Panc1 (cell line): ENCODE data around the gene SEC14L5. TPM values are rescaled to one million over a fixed set of nuclear protein-coding genes. Genes with fewer than 3 reads are reported as not detected.
A peak's percentile ranks its signal among the peaks of the same experiment; 100 is the strongest.

ENCODE experiments used
- ATAC-seq: fragments of 200-7000 bp; cut with Tn5 transposase; 2 replicates; pipeline ENCODE4 v1.9.1; 2020; ENCODE audit warnings: mild to moderate bottlenecking, moderate library complexity
- BruUV-seq: library from RNA; stranded (reverse); fragments of 400-500 nt; replicated peaks from 2 replicates; lab custom pipeline; 2021; lab: Mats Ljungman, UMichigan
- CTCF ChIA-PET: fragments of 300-600 bp; sonication (Branson Sonifier 250); formaldehyde crosslinking; loops from one replicate; lab custom pipeline; 2022; ENCODE audit warnings: antibody characterized with exemption; lab: Charles Lee
- POLR2A ChIA-PET: fragments of 300-600 bp; sonication (Branson Sonifier 250); formaldehyde crosslinking; loops from one replicate; lab custom pipeline; 2022; ENCODE audit warnings: antibody characterized with exemption; lab: Charles Lee
- DNase-seq: peaks from one replicate; pipeline ENCODE4 v3.0.0-alpha.2; 2010; ENCODE audit warnings: low read depth, low spot score
- H3K27ac ChIP-seq: 2 replicates; pipeline ENCODE4 v1.5.1; 2011; ENCODE audit warnings: mild to moderate bottlenecking, low read length, inconsistent platforms
- H3K27me3 ChIP-seq: fragments of 200-500 bp; sonication (Bioruptor generic); 2 replicates; pipeline ENCODE4 v1.6.0; 2014; ENCODE audit warnings: low read length, inconsistent platforms; ENCODE audit not compliant: control insufficient read depth, insufficient read depth
- H3K36me3 ChIP-seq: fragments of 200-500 bp; sonication (Bioruptor generic); 2 replicates; pipeline ENCODE4 v1.5.1; 2014; ENCODE audit warnings: inconsistent platforms, mild to moderate bottlenecking, low read length, moderate library complexity; ENCODE audit not compliant: control insufficient read depth, insufficient read depth
- H3K4me1 ChIP-seq: 2 replicates; pipeline ENCODE4 v1.5.1; 2011; ENCODE audit warnings: inconsistent platforms, mild to moderate bottlenecking, low read length, moderate library complexity; ENCODE audit not compliant: control insufficient read depth, insufficient read depth
- H3K4me3 ChIP-seq, 2 experiments: 2 replicates each; pipeline ENCODE4 v1.5.1; 2011 to 2012; ENCODE audit warnings: low read depth in 2 of 2, low read length in 2 of 2, mild to moderate bottlenecking in 2 of 2, inconsistent platforms in 1 of 2, moderate library complexity in 1 of 2
- H3K9me3 ChIP-seq: fragments of 200-500 bp; sonication (Bioruptor generic); 2 replicates; pipeline ENCODE4 v1.5.1; 2014; ENCODE audit warnings: low read depth, mild to moderate bottlenecking, inconsistent platforms, low read length, moderate library complexity; ENCODE audit not compliant: control insufficient read depth, insufficient read depth
- POLR2AphosphoS5 ChIP-seq: IDR thresholded peaks from 2 replicates; pipeline ENCODE4 v1.6.1; 2012; ENCODE audit warnings: mild to moderate bottlenecking, low read depth, low read length, moderate library complexity
- SIN3A ChIP-seq: IDR thresholded peaks from 2 replicates; pipeline ENCODE4 v1.6.1; 2012; ENCODE audit warnings: low read depth, mild to moderate bottlenecking, low read length, moderate library complexity, borderline replicate concordance; ENCODE audit not compliant: insufficient read depth
- TCF7L2 ChIP-seq: IDR thresholded peaks from 2 replicates; pipeline ENCODE4 v1.6.1; 2011; ENCODE audit warnings: mild to moderate bottlenecking, low read depth, low read length, inconsistent platforms
- in situ Hi-C: cut with HindIII; loops from 2 replicates; pipeline ENCODE4 v1.10.0; 2016; ENCODE audit warnings: low sequenced_read_pairs, low pct_unique_long_range_greater_than_20kb
- intact Hi-C: fragments of 100-400 bp; cut with micrococcal nuclease; formaldehyde crosslinking; loops from one replicate; pipeline ENCODE4 v1.10.0; 2022; ENCODE audit not compliant: unreplicated experiment
- total RNA-seq: library from RNA; stranded (reverse); gene quantifications from one replicate; pipeline ENCODE4 v1.2.1, GENCODE V29; 2021; ENCODE audit not compliant: unreplicated experiment
- TF ChIP-seq, protein P1 (sequence below): fragments of 450-650 bp; IDR thresholded peaks from 2 replicates; pipeline ENCODE4 v1.5.1; 2017; ENCODE audit warnings: mild to moderate bottlenecking
- TF ChIP-seq, protein P2 (sequence below), 2 experiments: IDR thresholded peaks; 2 replicates each; pipeline ENCODE4 v1.6.1; 2011 to 2012; ENCODE audit warnings: low read depth in 2 of 2, control low read depth in 1 of 2, low read length in 1 of 2, mild to moderate bottlenecking in 1 of 2, moderate library complexity in 1 of 2; ENCODE audit not compliant: insufficient read depth in 1 of 2

SEC14L5 gene
- total RNA-seq, 1 experiment from 2014 or later: 0.26 TPM

DNA sequence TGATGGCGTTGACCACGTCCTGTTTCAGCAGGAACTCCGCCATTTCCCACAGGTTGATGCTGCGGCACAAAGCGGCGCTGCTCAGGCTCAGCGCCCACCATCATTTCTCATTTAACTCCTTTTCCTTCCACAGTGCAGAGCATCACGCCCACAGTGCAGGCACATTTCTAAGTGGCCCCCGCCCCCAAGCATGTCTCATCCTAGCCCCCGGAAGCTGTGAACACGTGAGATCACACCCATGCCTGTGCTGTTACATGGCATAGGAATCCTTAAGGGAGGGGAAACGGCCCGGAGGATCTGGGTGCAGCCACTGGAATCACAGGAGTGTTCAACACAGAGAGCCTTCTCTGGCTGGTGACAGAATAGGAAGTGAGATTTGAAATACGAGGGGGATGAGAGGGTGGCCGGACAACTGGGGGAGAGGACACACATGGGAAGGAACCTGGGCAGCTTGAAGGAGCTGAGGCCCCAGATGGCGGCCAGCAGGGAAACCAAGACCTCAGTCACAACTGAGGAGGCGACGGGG, 70.9 kb downstream of the SEC14L5 start:
- Histone ChIP-seq H3K9me3 (no peaks in the 10 kb centered on the region), H3K36me3 (no peaks in the 10 kb centered on the region), H3K27me3 (no peaks in the 10 kb centered on the region), H3K4me1 (peaks cover 9% of the 10 kb centered on the region), H3K27ac (no peak overlapping the region), H3K4me3 (no peak overlapping the region)
- ChIA-PET POLR2A (no interaction called here), CTCF (no interaction called here)
- TF ChIP-seq, protein P1, sequence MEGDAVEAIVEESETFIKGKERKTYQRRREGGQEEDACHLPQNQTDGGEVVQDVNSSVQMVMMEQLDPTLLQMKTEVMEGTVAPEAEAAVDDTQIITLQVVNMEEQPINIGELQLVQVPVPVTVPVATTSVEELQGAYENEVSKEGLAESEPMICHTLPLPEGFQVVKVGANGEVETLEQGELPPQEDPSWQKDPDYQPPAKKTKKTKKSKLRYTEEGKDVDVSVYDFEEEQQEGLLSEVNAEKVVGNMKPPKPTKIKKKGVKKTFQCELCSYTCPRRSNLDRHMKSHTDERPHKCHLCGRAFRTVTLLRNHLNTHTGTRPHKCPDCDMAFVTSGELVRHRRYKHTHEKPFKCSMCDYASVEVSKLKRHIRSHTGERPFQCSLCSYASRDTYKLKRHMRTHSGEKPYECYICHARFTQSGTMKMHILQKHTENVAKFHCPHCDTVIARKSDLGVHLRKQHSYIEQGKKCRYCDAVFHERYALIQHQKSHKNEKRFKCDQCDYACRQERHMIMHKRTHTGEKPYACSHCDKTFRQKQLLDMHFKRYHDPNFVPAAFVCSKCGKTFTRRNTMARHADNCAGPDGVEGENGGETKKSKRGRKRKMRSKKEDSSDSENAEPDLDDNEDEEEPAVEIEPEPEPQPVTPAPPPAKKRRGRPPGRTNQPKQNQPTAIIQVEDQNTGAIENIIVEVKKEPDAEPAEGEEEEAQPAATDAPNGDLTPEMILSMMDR: no peak
- TF ChIP-seq POLR2AphosphoS5: no peak
- no peak for TF ChIP-seq TCF7L2
- no peak for TF ChIP-seq SIN3A
- TF ChIP-seq, protein P2, sequence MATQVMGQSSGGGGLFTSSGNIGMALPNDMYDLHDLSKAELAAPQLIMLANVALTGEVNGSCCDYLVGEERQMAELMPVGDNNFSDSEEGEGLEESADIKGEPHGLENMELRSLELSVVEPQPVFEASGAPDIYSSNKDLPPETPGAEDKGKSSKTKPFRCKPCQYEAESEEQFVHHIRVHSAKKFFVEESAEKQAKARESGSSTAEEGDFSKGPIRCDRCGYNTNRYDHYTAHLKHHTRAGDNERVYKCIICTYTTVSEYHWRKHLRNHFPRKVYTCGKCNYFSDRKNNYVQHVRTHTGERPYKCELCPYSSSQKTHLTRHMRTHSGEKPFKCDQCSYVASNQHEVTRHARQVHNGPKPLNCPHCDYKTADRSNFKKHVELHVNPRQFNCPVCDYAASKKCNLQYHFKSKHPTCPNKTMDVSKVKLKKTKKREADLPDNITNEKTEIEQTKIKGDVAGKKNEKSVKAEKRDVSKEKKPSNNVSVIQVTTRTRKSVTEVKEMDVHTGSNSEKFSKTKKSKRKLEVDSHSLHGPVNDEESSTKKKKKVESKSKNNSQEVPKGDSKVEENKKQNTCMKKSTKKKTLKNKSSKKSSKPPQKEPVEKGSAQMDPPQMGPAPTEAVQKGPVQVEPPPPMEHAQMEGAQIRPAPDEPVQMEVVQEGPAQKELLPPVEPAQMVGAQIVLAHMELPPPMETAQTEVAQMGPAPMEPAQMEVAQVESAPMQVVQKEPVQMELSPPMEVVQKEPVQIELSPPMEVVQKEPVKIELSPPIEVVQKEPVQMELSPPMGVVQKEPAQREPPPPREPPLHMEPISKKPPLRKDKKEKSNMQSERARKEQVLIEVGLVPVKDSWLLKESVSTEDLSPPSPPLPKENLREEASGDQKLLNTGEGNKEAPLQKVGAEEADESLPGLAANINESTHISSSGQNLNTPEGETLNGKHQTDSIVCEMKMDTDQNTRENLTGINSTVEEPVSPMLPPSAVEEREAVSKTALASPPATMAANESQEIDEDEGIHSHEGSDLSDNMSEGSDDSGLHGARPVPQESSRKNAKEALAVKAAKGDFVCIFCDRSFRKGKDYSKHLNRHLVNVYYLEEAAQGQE (IDR thresholded peaks at IDR 0.05; ENCODE audit: insufficient read depth in 1 of 2, low read depth in 2 of 2, low read length in 1 of 2): no peak
- no TSS peak for BruUV-seq
- in situ Hi-C loops: no loop called here
- ATAC-seq (no peak), DNase-seq (no peak)
- intact Hi-C loops: no loop called here

DNA sequence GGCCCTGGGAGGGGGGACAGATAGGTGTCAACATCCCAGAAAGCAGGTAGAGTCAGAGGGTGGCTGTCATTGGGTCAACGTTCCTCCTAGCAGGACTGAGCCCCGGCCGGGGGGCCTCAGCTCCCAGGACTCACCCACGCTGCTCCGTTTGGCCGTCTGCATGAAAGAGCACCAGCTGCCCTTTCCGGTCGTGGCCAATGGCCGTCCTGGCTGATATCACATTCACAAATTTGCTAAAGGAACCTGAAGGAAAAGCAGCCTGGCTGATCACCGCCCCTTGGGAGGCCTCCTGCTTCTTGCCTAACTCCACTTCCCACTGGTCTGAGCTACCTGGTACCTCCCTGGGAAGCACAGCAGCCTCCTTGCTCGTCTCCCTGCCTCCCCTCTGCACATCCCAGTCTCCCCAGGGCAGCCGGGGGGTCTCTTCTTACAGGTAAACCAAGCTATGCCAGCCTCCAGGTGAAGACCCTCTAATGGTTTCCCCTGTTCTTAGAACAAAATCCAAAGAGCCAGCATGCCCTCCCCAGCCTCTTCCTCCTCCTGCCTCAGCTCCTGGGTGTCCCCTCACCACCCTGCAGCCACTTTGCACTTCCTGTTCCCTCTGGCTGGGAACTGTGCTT, 72.2 kb downstream of the SEC14L5 start:
- intact Hi-C loops: no loop called here
- in situ Hi-C loops: no loop called here
- no peak for DNase-seq
- Histone ChIP-seq H3K9me3 (no peaks in the 10 kb centered on the region), H3K4me3 (no peak overlapping the region), H3K27ac (no peak overlapping the region), H3K36me3 (no peaks in the 10 kb centered on the region), H3K4me1 (peaks cover 11% of the 10 kb centered on the region), H3K27me3 (no peaks in the 10 kb centered on the region)
- no peak for ATAC-seq
- POLR2A ChIA-PET: no interaction called here
- TF ChIP-seq POLR2AphosphoS5: no peak
- TF ChIP-seq, protein P2 (IDR thresholded peaks at IDR 0.05; ENCODE audit: insufficient read depth in 1 of 2, low read depth in 2 of 2, low read length in 1 of 2): no peak
- no peak for TF ChIP-seq SIN3A
- TF ChIP-seq TCF7L2: no peak
- TF ChIP-seq, protein P1: no peak
- CTCF ChIA-PET: interaction anchor here (0.7 kb wide), 2 partner anchors 52 to 334 kb away, joined by 3 to 4 read pairs; no protein-coding TSS in a partner anchor
- TSS peak; percentile 58 for BruUV-seq
